NCI-H1092 (cell line): ENCODE results near the gene CALHM1.
"Not testable (repeated sequence)": the region's sequence is repeated elsewhere in the genome, so short reads cannot be mapped to it uniquely, and the experiment has no call there.

Experiments used
- DNase-seq: peaks from one replicate; lab custom pipeline; 2025; lab: John Stamatoyannopoulos, UW

CALHM1 gene

GRCh38 chr10:103458720-103459119, at the start of gene CALHM1:
Gene CALHM1, minus strand, starts transcription at chr10:103458900. Its CDS starts 149 bp downstream, at chr10:103458751.
- no peak for DNase-seq

DNA sequence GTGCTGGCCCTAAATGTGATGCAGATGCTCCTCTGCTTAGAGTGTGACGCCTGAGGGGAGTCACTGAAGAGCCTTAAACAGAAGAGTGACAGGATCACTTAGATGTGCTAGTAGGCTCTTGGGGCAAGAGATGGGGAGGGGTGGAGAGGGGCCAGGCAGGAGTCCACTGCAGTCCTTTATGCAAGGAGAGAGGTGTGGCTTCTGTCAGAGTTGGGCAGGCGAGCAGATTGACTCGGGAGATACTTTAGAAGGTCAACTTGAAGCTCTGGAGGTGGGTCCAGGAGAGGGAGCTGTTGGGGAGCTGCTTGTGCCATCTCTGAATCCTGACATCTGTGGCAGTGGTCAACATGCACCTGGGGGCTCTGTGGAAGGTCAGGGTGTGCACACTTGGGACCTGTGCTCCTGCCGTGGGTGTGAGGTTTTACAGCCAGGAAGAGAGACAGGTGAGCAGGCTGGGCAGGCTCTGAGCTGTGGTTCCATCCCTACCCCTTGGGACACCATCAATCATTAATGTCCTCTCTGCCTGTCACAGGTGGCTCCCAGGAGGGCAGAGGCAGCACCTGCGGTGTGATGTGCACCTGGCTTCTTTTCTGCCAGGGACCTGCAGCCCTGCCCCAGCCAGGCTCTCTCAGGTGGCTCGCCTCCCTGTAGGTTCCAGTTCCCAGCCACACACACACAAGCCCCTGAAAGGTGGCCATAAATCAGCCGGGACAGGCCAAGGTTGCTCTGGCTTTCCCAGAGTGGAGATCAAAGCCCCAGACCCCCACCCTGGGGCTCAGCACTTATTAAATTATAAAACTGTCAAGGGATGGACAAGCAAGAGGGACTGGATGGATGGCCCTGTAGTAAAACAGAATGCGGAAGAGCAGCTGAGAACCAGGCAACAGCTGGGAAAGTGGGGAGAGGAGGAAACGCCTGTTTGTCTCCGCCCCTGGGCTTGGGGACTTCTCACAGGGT, 48.8 kb upstream of the CALHM1 start:
- DNase-seq, result no peak

DNA sequence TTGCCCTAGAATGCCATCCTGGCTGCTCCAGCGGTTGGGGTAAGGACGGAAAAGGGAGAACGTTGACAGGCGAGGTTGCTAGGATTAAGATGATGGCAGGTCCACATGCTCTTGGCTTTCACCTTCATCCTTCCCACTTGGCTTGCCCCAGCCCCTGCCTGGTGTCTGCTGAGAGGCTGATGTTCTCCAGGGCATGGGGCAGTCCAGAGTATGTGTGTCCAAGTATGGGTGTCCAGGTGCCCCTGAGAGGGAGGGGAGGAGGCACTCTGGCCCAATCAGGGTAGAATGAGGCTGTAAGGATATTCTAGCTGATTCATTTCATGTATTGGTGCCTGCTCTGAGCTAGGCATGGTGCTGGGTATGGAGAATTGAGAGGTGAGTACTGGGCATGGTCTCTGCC, 47.4 kb upstream of the CALHM1 start:
- DNase-seq, result no peak

DNA sequence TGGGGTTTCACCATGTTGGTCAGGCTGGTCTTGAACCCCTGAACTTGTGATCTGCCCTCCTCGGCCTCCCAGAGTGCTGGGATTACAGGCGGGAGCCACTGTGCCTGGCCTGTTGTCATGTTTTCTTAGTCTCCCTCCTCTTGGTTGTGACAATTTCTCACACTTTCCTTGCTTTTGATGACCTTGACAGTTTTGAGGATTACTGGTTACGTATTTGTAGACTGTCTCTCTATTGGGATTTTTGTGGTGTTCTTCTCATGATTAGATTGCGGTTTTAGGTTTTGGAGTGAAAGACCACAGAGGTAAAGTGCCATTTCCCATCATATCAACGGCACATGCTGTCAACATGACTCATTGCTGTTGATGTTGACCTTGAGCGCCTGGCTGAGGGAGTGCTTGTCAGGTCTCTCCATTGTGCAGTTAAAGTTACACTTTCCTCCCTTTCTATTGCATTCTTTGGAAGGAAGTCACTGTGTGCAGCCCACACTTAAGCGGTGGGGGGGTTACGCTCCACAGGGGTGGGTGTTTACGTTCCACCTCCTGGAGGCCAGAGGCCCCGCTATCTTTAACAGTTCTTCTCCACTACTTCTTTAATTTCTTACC, 45.6 kb upstream of the CALHM1 start:
- DNase-seq, result no peak

DNA sequence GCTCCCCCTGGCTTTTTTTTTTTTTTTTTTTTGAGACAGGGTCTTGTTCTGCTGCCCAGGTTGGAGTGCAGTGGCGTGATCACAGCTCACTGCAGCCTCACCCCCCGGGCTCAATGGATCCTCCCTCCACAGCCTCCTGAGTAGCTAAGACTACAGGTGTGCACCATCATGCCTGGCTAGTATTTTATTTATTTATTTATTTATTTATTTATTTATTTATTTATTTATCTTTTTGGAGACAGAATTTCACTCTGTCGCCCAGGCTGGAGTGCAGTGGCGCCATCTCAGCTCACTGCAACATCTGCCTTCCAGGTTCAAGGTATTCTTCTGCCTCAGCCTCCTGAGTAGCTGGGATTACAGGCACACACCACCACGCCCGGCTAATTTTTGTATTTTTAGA, 45.1 kb upstream of the CALHM1 start:
- not testable (repeated sequence) for DNase-seq

DNA sequence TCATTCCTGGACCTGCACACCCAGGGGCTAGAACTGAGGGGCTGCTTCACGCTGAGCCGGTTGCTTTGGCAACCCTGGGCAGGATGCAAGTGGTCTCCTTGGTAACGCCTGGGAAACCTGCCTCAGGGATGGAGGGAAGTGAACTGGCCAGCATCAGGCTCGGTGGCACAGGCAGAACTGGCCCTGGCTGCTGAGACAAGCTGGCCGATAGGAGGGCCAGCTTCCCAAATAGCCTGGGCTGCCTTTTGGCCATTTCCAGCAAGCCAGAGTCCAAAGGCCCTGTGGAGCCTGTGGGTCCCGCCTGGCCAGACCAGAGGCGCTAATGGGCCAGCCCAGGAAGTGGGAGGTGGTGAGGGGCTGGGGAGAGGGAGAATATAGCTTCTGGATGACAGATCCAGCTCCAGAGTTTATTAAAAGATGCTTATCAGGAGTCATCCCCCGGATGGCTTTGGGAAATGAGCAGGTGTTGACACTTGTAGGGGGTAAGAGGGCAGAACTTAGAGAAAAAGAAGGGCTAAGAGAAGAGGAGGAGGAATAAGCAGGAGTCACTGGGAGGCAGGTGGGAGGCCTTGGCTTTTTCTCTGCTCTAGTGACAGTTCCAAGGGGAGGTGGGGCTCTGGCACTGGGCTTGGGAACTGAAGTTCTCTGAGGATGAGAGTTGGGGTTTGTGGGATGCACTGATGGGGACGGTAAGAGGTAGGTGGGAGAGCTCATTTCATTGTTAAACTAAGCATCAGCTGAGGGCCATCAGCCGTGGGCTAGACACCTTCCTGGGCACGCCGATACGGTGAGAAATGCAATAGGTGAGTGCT, 44.4 kb upstream of the CALHM1 start:
- DNase-seq, result no peak

- DNase-seq, result no peak
Observed at GRCh38 chr10:103501186-103501585, 42.5 kb upstream of the CALHM1 start.

- no peak for DNase-seq
Observed at GRCh38 chr10:103500481-103500880, 41.8 kb upstream of the CALHM1 start.

DNA sequence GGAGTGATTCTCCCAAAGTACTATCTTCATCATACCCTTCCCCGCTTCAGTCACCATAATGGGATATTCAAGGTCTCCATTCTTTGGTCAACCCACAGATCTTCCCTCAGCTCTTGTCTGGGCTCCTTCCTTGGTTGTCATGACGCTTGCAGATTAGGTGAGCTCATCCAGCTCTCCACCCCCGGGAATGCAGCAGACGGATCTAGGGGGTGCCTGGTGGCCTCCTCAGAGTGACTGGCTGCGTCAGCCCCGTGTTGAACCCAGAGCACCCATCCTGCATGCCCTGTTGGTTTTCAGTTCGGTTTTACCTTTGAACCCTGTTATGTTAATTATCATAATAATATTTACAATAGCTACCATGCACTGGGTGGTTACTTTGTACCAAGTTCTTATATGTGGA, 41.2 kb upstream of the CALHM1 start:
- no peak for DNase-seq

DNA sequence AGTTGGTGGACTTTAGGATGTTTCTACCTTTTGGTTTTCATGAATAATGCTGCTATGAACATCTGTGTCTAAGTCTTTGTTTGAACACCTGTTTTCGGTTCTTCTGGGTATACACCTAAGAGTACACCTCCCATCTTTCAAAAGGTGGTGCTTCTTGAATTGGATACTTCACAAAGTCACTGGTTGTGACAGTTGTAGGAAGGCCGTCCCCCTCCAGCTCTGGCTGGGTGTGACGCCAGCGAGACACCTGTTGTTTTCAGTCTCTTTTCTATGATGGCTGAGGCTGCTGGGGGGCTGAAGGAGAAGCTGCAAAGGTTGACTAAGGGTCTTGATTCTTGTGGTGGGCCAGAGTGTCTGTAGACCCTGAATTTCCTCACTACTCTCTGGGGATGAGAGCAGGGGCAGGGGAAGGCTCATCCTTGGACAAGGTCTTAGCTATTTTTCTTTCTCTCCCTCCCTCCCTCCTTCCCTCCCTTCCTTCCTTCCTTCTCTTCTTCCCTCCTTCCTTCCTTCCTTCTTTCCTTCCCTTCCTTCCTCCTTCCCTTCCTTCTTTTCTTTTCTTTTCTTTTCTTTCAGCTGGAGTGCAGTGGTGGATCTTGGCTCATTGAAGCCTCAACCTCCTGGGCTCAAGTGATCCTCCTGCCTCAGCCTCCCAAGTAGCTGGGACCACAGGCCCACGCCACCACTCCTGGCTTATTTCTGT, 40.4 kb upstream of the CALHM1 start:
- DNase-seq, result no peak

- DNase-seq, result no peak
Observed at GRCh38 chr10:103497161-103497915, 38.6 kb upstream of the CALHM1 start.

- no peak for DNase-seq
Observed at GRCh38 chr10:103495321-103495720, 36.6 kb upstream of the CALHM1 start.

GRCh38 chr10:103493916-103494877, 35.5 kb upstream of the CALHM1 start:
- DNase-seq, result no peak

DNA sequence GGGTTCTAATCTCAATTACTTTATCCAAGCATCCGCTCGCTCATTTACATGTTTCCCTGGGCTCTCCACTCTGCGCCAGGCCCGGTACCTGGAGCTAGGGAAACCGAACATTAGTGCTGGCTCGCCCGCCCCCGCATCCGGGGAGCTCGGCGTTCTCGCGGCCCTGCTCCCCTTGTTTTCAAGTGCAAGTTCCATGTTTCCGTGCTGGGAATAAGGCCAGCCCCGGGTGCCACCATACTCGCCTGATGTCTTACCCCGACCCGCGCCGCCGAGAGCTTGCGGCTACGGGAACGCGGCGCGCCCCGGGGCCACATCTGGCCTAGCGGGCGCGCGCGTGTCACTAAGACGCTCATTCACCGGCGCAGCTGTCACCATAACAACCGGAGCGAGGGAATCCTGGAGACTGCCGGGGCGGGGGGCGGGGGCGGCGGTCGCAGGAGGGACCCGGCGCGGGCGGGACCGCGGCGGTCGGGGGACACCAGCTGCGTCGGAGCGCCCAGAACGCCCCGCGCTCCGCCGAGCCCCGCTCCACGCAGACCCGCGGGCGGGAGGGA, 34.7 kb upstream of the CALHM1 start, which contains the start of gene NEURL1:
TSS of gene NEURL1 (plus strand) at position 344 of the 554 bp plus-strand sequence. CDS start 683 bp downstream, outside the sequence.
- DNase-seq, result peak; percentile 14

DNA sequence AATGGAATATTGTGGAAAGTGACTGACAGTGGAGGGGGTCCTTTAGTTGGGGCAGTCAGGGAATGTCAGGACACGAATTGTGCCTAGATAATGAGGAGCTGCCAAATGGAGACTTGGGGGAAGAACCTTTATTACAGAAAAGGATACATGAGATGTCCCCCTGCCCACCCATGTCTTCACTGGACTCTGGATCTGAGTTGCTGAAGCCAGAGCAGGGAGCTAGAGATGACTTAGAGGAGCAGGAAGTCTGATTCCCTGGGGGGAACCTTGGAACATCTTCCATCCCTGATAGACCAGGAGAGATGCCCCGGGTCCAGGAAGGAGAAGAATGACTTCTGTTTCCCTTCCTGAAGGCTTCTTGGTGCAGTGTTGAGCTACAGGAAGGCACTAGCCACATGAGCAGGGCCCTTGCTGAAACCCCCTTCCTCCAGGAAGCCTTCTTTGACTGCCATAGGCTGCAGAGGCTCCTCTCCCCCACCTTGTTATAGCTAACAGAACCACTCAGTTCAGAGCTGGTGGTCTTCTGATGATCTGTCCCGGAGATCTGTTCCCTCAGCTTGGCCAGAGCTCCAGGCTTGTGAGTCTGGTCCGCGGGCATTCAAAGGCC, 34.1 kb upstream of the CALHM1 start:
- DNase-seq, result no peak

DNA sequence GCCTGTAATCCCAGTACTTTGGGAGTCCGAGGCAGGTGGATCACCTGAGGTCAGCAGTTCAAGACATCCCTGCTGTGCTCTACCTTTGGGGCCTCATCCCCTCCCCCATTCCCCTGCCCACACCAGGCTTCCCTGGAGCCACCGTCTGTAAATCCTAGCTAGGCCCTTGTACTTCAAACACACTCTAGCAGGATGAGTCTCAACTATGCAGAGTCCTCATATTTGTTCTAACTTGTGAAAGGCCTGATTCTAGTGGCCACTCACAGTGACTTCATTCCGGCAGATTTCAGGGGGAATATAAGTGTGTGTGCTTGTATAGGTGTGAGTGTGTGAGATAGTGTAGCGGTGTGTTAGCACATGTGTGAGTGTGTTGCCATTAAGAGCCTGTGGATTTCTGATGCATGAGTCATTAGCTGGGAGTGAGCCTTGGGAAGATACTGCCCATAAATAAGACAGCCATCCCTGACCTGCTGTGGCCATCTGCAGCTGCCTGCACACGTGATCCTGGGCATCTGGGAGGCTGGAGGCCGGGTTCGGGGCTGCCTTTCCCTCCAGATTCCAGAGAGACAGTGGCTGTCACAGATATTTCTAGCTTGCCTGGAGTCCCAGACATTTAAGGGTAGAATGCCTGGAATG, 33.1 kb upstream of the CALHM1 start:
- DNase-seq, result no peak

DNA sequence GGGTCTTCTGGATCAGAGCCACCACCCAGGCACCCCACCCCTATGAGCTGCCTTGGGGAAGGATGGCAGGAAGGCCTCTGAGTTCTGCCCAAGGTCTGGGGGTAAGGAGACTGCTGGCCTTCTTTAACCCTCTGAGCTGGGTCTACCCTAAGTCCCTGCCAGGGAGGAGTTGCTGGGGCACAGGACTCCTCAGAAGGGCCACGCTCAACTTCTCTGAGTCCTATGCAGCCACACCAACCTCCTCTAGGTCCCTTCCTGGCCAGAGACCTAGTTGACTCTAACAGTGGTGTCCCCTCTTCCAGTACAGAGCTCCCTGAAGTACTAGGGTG, 32.2 kb upstream of the CALHM1 start:
- DNase-seq, result no peak

GRCh38 chr10:103487410-103487708, 28.7 kb upstream of the CALHM1 start:
- DNase-seq, result no peak
